GM19023 (cell line): ENCODE results near the gene HHLA2.

Source experiments
- ATAC-seq: cut with Tn5 transposase; IDR thresholded peaks from one replicate; pipeline ENCODE4 v1.9.1; 2021; ENCODE audit warnings: mild to moderate bottlenecking, moderate library complexity; ENCODE audit not compliant: unreplicated experiment

Gene HHLA2

GRCh38 chr3:108391917-108392593 is 95.7 kb downstream of the HHLA2 start:
- ATAC-seq = no peak

- ATAC-seq = no peak
Measured at GRCh38 chr3:108393128-108393900, 97.0 kb downstream of the HHLA2 start.

- ATAC-seq = no peak
Measured at GRCh38 chr3:108394016-108394415, 97.7 kb downstream of the HHLA2 start.

- no peak for ATAC-seq
Measured at GRCh38 chr3:108394563-108394962, 98.2 kb downstream of the HHLA2 start.

- ATAC-seq = no peak
Measured at GRCh38 chr3:108396336-108396735, 100.0 kb downstream of the HHLA2 start.

- no peak for ATAC-seq
Measured at GRCh38 chr3:108398510-108398909, 102.2 kb downstream of the HHLA2 start.

GRCh38 chr3:108401836-108402235 is 105.5 kb downstream of the HHLA2 start:
- ATAC-seq = no peak

- no peak for ATAC-seq
Measured at GRCh38 chr3:108403198-108403597, 106.8 kb downstream of the HHLA2 start.

- no peak for ATAC-seq
Measured at GRCh38 chr3:108403686-108404345, 107.5 kb downstream of the HHLA2 start.

GRCh38 chr3:108404368-108404767 is 108.0 kb downstream of the HHLA2 start:
- no peak for ATAC-seq

GRCh38 chr3:108406063-108406660 is 109.8 kb downstream of the HHLA2 start:
- peak; percentile 15 for ATAC-seq

GRCh38 chr3:108406661-108407206 is 110.4 kb downstream of the HHLA2 start:
- peak; percentile 95 for ATAC-seq

GRCh38 chr3:108407886-108408285 is 111.5 kb downstream of the HHLA2 start:
- no peak for ATAC-seq

GRCh38 chr3:108408883-108409799 is 112.8 kb downstream of the HHLA2 start:
- no peak for ATAC-seq

- no peak for ATAC-seq
Measured at GRCh38 chr3:108409800-108410178, 113.4 kb downstream of the HHLA2 start.

GRCh38 chr3:108410531-108410984 is 114.2 kb downstream of the HHLA2 start:
- ATAC-seq = no peak

GRCh38 chr3:108412121-108412750 is 115.9 kb downstream of the HHLA2 start:
- no peak for ATAC-seq

GRCh38 chr3:108414007-108414406 is 117.7 kb downstream of the HHLA2 start:
- ATAC-seq = no peak

- ATAC-seq = no peak
Measured at GRCh38 chr3:108415661-108416060, 119.3 kb downstream of the HHLA2 start.
